ENCODE results near the gene CAMTA1. TPM values are rescaled to one million over a fixed set of nuclear protein-coding genes. Genes with fewer than 3 reads are reported as not detected.

The CAMTA1 gene
- polyA plus RNA-seq, 3 donors from 2014 or later, result 52.7 to 89.0 (median 71.0) TPM

GRCh38 chr1:7659514-7659913, 874.3 kb downstream of the CAMTA1 start:
- no peaks in the 10 kb centered on the region for H3K9me3 Mint-ChIP-seq
- peaks cover 2 to 5% (median 5%) of the 10 kb centered on the region in 3 donors for H3K27me3 Mint-ChIP-seq (ENCODE audit: low read depth in 3 of 3)
- peak overlapping the region in 3 of 5 donors; percentile 2 to 30 (median 27) for H3K4me3 Mint-ChIP-seq
- H3K4me1 Mint-ChIP-seq, result peaks cover 0 to 3% of the 10 kb centered on the region in 2 donors
- no peaks in the 10 kb centered on the region for H3K36me3 Mint-ChIP-seq
- peak in 2 of 3 donors; percentile 9 to 33 for DNase-seq
- peak overlapping the region in 5 of 6 donors; percentile 64 to 89 (median 70) for H3K27ac Mint-ChIP-seq

DNA sequence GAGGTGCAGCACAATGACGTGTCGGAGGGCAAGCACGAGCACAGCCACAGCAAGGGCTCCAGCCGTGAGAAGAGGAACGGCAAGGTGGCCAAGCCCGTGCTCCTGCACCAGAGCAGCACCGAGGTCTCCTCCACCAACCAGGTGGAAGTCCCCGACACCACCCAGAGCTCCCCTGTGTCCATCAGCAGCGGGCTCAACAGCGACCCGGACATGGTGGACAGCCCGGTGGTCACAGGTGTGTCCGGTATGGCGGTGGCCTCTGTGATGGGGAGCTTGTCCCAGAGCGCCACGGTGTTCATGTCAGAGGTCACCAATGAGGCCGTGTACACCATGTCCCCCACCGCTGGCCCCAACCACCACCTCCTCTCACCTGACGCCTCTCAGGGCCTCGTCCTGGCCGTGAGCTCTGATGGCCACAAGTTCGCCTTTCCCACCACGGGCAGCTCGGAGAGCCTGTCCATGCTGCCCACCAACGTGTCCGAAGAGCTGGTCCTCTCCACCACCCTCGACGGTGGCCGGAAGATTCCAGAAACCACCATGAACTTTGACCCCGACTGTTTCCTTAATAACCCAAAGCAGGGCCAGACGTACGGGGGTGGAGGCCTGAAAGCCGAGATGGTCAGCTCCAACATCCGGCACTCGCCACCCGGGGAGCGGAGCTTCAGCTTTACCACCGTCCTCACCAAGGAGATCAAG, 878.3 kb downstream of the CAMTA1 start:
- no peak for DNase-seq
- Mint-ChIP-seq H3K27ac (no peak overlapping the region), H3K27me3 (ENCODE audit: low read depth in 3 of 3) (peaks cover 0 to 7% (median 0%) of the 10 kb centered on the region in 3 donors), H3K4me1 (peaks cover 0 to 3% of the 10 kb centered on the region in 2 donors), H3K9me3 (no peaks in the 10 kb centered on the region), H3K4me3 (no peak overlapping the region), H3K36me3 (no peaks in the 10 kb centered on the region)

- H3K9me3 Mint-ChIP-seq, result no peaks in the 10 kb centered on the region
- no peak overlapping the region for H3K27ac Mint-ChIP-seq
- DNase-seq, result no peak
- no peak overlapping the region for H3K4me3 Mint-ChIP-seq
- no peaks in the 10 kb centered on the region for H3K36me3 Mint-ChIP-seq
- peaks cover 0 to 7% (median 0%) of the 10 kb centered on the region in 3 donors for H3K27me3 Mint-ChIP-seq (ENCODE audit: low read depth in 3 of 3)
- peaks cover 0 to 3% of the 10 kb centered on the region in 2 donors for H3K4me1 Mint-ChIP-seq
These were observed 879.1 kb downstream of the CAMTA1 start for GRCh38 chr1:7664147-7664892.

DNA sequence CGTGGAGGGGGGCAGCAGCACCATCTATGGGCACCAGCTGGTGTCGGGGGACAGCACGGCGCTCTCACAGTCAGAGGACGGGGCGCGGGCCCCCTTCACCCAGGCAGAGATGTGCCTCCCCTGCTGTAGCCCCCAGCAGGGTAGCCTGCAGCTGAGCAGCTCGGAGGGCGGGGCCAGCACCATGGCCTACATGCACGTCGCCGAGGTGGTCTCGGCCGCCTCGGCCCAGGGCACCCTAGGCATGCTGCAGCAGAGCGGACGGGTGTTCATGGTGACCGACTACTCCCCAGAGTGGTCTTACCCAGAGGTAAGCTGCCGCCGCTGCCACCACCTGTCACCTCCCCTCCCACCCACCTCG, 879.6 kb downstream of the CAMTA1 start:
- DNase-seq, result no peak
- Mint-ChIP-seq H3K4me3 (no peak overlapping the region), H3K4me1 (peaks cover 0 to 3% of the 10 kb centered on the region in 2 donors), H3K27me3 (ENCODE audit: low read depth in 3 of 3) (peaks cover 0 to 7% (median 0%) of the 10 kb centered on the region in 3 donors), H3K9me3 (no peaks in the 10 kb centered on the region), H3K36me3 (no peaks in the 10 kb centered on the region), H3K27ac (no peak overlapping the region)

- peaks cover 0 to 9% (median 4%) of the 10 kb centered on the region in 3 donors for H3K27me3 Mint-ChIP-seq (ENCODE audit: low read depth in 3 of 3)
- no peak for DNase-seq
- no peak overlapping the region for H3K27ac Mint-ChIP-seq
- H3K36me3 Mint-ChIP-seq, result no peaks in the 10 kb centered on the region
- H3K4me3 Mint-ChIP-seq, result no peak overlapping the region
- H3K9me3 Mint-ChIP-seq, result no peaks in the 10 kb centered on the region
- H3K4me1 Mint-ChIP-seq, result peaks cover 0 to 3% of the 10 kb centered on the region in 2 donors
These were observed 881.0 kb downstream of the CAMTA1 start for GRCh38 chr1:7666249-7666648.

GRCh38 chr1:7667159-7667558, 881.9 kb downstream of the CAMTA1 start:
- no peak for DNase-seq
- Mint-ChIP-seq H3K4me1 (peaks cover 0 to 3% of the 10 kb centered on the region in 2 donors), H3K9me3 (no peaks in the 10 kb centered on the region), H3K4me3 (no peak overlapping the region), H3K27ac (no peak overlapping the region), H3K36me3 (no peaks in the 10 kb centered on the region), H3K27me3 (ENCODE audit: low read depth in 3 of 3) (peaks cover 0 to 9% (median 4%) of the 10 kb centered on the region in 3 donors)

DNA sequence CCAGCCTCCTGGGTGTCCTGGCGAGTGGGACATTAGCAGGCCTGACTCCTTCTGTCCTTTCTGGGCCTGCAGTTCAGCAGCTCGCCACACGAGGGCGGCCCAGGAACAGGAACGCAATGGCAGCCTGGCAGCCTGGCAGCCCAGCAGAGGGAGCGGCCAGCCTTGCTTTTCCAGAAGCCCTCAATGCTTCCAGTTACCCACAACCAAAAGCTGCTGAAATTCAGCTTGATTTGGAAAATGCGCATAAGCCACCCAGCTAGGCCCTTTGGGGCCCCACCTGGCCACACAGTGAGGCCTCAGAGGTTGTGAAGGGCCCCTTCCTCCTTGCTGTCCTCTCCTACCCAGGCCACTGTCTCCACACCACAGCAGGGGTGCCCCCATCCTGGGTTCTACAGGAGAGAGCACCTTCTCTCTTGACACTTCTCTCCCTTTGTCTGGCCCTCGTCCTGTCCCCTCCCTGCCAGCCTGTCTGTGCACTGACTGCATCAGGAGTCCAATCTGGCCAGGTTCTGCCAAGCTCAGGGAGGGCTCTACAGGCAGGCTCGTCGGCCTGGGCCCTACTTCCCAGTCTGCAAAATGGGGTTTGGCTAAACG, 882.5 kb downstream of the CAMTA1 start:
- DNase-seq, result peak; percentile 71 to 77 (median 72)
- Mint-ChIP-seq H3K4me1 (peaks cover 0 to 3% of the 10 kb centered on the region in 2 donors), H3K27ac (no peak overlapping the region), H3K4me3 (no peak overlapping the region), H3K27me3 (ENCODE audit: low read depth in 3 of 3) (peaks cover 0 to 7% (median 4%) of the 10 kb centered on the region in 3 donors), H3K36me3 (no peaks in the 10 kb centered on the region), H3K9me3 (no peaks in the 10 kb centered on the region)

DNA sequence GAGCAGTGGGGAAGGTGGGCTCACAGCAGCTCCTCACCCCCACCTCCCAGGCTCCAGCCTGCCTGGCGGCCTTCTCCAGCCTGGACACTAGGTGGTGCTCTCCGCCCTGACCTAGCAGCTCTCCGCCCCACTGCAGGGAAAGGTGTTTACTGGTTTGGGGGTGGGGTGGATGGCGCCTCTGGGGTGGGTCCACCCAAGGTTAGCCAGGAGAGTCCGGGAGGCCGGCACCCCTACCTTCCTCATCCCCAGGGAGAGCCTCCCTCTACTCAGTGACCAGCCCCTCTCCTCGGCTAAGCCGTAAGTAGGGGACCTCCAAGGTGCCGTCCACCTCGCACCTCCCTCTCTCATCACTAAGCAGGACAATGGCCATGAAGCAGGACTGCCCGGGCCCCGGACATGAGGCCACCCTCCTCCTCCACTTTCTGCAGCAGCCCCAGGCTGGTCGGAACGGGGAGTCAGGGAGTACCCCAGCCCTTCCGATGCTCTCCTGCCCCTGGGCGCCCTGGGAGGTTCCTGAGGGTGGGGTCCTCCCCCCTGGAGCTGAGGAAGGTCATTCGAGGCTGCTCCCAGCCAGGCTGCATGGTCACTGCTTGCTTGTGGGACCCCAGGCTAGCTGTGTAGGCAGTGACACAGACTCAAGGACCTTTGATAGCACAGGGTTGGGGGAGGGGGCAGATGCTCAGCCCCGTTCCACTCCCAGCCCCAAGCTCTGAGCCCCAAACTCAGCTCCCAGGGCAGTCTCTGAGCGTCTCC, 884.5 kb downstream of the CAMTA1 start:
- Mint-ChIP-seq H3K27ac (no peak overlapping the region), H3K4me1 (peaks cover 0 to 5% of the 10 kb centered on the region in 2 donors), H3K9me3 (no peaks in the 10 kb centered on the region), H3K27me3 (ENCODE audit: low read depth in 3 of 3) (peaks cover 0 to 4% (median 4%) of the 10 kb centered on the region in 3 donors), H3K36me3 (no peaks in the 10 kb centered on the region), H3K4me3 (no peak overlapping the region)
- DNase-seq, result peak; percentile 43 to 48 (median 44)

- no peak overlapping the region for H3K27ac Mint-ChIP-seq
- H3K27me3 Mint-ChIP-seq (ENCODE audit: low read depth in 3 of 3), result peaks cover 0 to 4% (median 4%) of the 10 kb centered on the region in 3 donors
- H3K4me3 Mint-ChIP-seq, result no peak overlapping the region
- H3K4me1 Mint-ChIP-seq, result peaks cover 0 to 5% of the 10 kb centered on the region in 2 donors
- H3K36me3 Mint-ChIP-seq, result no peaks in the 10 kb centered on the region
- no peaks in the 10 kb centered on the region for H3K9me3 Mint-ChIP-seq
- DNase-seq, result no peak
These were observed 885.3 kb downstream of the CAMTA1 start for GRCh38 chr1:7670334-7671145.

- peaks cover 0 to 5% of the 10 kb centered on the region in 2 donors for H3K4me1 Mint-ChIP-seq
- H3K9me3 Mint-ChIP-seq, result no peaks in the 10 kb centered on the region
- H3K4me3 Mint-ChIP-seq, result no peak overlapping the region
- DNase-seq, result no peak
- no peak overlapping the region for H3K27ac Mint-ChIP-seq
- no peaks in the 10 kb centered on the region for H3K36me3 Mint-ChIP-seq
- H3K27me3 Mint-ChIP-seq (ENCODE audit: low read depth in 3 of 3), result peaks cover 0 to 4% (median 4%) of the 10 kb centered on the region in 3 donors
These were observed 885.9 kb downstream of the CAMTA1 start for GRCh38 chr1:7671146-7671465.

- no peak overlapping the region for H3K4me3 Mint-ChIP-seq
- no peak overlapping the region for H3K27ac Mint-ChIP-seq
- peaks cover 0 to 5% of the 10 kb centered on the region in 2 donors for H3K4me1 Mint-ChIP-seq
- no peak for DNase-seq
- H3K27me3 Mint-ChIP-seq (ENCODE audit: low read depth in 3 of 3), result peaks cover 0 to 4% (median 4%) of the 10 kb centered on the region in 3 donors
- H3K36me3 Mint-ChIP-seq, result no peaks in the 10 kb centered on the region
- no peaks in the 10 kb centered on the region for H3K9me3 Mint-ChIP-seq
These were observed 886.4 kb downstream of the CAMTA1 start for GRCh38 chr1:7671676-7672075.

- Mint-ChIP-seq H3K36me3 (no peaks in the 10 kb centered on the region), H3K4me3 (no peak overlapping the region), H3K27me3 (ENCODE audit: low read depth in 3 of 3) (peaks cover 0 to 4% (median 3%) of the 10 kb centered on the region in 3 donors), H3K9me3 (no peaks in the 10 kb centered on the region), H3K27ac (no peak overlapping the region), H3K4me1 (peaks cover 0 to 5% of the 10 kb centered on the region in 2 donors)
- no peak for DNase-seq
These were observed 887.6 kb downstream of the CAMTA1 start for GRCh38 chr1:7672864-7673263.

DNA sequence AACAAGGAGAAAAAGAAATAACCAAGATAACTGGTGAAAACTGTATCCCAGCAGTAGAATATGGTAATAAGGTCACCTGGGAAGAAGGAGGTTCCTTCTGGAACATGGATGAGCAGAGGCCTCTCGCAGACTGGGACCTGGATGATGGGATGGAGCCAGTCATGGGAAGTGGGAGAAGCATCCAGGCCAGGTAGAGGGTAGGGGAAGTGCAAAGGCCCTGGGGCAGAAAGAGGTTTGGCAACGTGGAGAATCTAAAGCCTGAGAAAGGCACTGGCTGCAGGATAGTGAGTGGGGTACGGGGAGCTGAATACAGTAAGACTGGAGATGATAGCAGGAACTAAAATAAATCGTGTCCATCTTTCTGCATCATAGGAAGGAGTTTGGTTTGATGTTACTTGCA, 889.7 kb downstream of the CAMTA1 start:
- H3K4me1 Mint-ChIP-seq, result peaks cover 0 to 1% of the 10 kb centered on the region in 2 donors
- H3K4me3 Mint-ChIP-seq, result no peak overlapping the region
- DNase-seq, result no peak
- no peaks in the 10 kb centered on the region for H3K36me3 Mint-ChIP-seq
- H3K9me3 Mint-ChIP-seq, result no peaks in the 10 kb centered on the region
- peaks cover 2 to 4% (median 2%) of the 10 kb centered on the region in 3 donors for H3K27me3 Mint-ChIP-seq (ENCODE audit: low read depth in 3 of 3)
- H3K27ac Mint-ChIP-seq, result no peak overlapping the region

All from immature natural killer cell (primary cell).